GM12878 (cell line): ENCODE results near the gene TIPIN. TPM values are rescaled to one million over a fixed set of nuclear protein-coding genes. Genes with fewer than 3 reads are reported as not detected.

Experiments used
- ATF7 ChIP-seq: fragments of 450-650 bp; IDR thresholded peaks from 2 replicates; pipeline ENCODE4 v1.6.1; 2016; ENCODE audit warnings: low read depth, mild to moderate bottlenecking
- CHD2 ChIP-seq: IDR thresholded peaks from 2 replicates; pipeline ENCODE4 v1.6.1; 2011; ENCODE audit warnings: low read depth, low read length, improper control_type of control experiment, borderline replicate concordance
- CREM ChIP-seq: IDR thresholded peaks from 2 replicates; pipeline ENCODE4 v1.6.1; 2014; ENCODE audit warnings: antibody characterized with exemption, low read depth
- CTCF ChIP-seq, 3 experiments: IDR thresholded peaks in 2 of 3; conservative IDR thresholded peaks in 1 of 3; 2 replicates each; pipeline ENCODE4 v1.5.1; 2011; ENCODE audit warnings: low read depth in 3 of 3, low read length in 3 of 3, mild to moderate bottlenecking in 3 of 3, control low read depth in 2 of 3, moderate library complexity in 2 of 3, inconsistent platforms in 1 of 3, mixed read lengths in 1 of 3; ENCODE audit not compliant: control insufficient read depth in 2 of 3, insufficient read depth in 1 of 3; ENCODE audit errors: extremely low read depth in 1 of 3
- FOXK2 ChIP-seq: fragments of 450-650 bp; IDR thresholded peaks from 2 replicates; pipeline ENCODE4 v1.6.1; 2017; ENCODE audit warnings: mild to moderate bottlenecking, moderate library complexity
- FOXM1 ChIP-seq: IDR thresholded peaks from 2 replicates; pipeline ENCODE4 v1.6.1; 2012; ENCODE audit warnings: low read depth, mild to moderate bottlenecking, inconsistent platforms, low read length, moderate library complexity
- HCFC1 ChIP-seq: fragments of 150-350 bp; IDR thresholded peaks from 2 replicates; pipeline ENCODE4 v1.6.1; 2014; ENCODE audit warnings: low read length
- HDAC6 ChIP-seq: fragments of 200-600 bp; sonication (generic); IDR thresholded peaks from one replicate; pipeline ENCODE4 v1.8.0; 2017; ENCODE audit warnings: antibody characterized with exemption; ENCODE audit not compliant: unreplicated experiment
- LARP7 ChIP-seq: fragments of 450-650 bp; IDR thresholded peaks from 2 replicates; pipeline ENCODE4 v1.6.1; 2017; ENCODE audit warnings: mild to moderate bottlenecking
- MYB ChIP-seq: fragments of 150-350 bp; IDR thresholded peaks from 2 replicates; pipeline ENCODE4 v1.6.1; 2014; ENCODE audit warnings: mild to moderate bottlenecking, low read depth, low read length, borderline replicate concordance
- MYC ChIP-seq: IDR thresholded peaks from 2 replicates; pipeline ENCODE4 v1.6.1; 2011; ENCODE audit warnings: mild to moderate bottlenecking, low read length, moderate library complexity, inconsistent platforms; ENCODE audit not compliant: insufficient read depth, insufficient replicate concordance, insufficient read length, severe bottlenecking
- NR2C2 ChIP-seq: IDR thresholded peaks from 2 replicates; pipeline ENCODE4 v1.6.1; 2011; ENCODE audit warnings: borderline replicate concordance, low read depth; ENCODE audit not compliant: control insufficient read depth, insufficient read length
- RAD51 ChIP-seq: fragments of 450-650 bp; IDR thresholded peaks from 2 replicates; pipeline ENCODE4 v1.6.1; 2016; ENCODE audit warnings: moderate library complexity, mild to moderate bottlenecking, inconsistent platforms
- RFX5 ChIP-seq: IDR thresholded peaks from 2 replicates; pipeline ENCODE4 v1.6.1; 2011; ENCODE audit warnings: low read depth, low read length, improper control_type of control experiment
- SIN3A ChIP-seq: IDR thresholded peaks from 2 replicates; pipeline ENCODE4 v1.6.1; 2012; ENCODE audit warnings: low read depth, low read length, improper control_type of control experiment
- SP1 ChIP-seq: IDR thresholded peaks from one replicate; pipeline ENCODE4 v1.6.1; 2011; ENCODE audit warnings: low read depth, low read length
- USF1 ChIP-seq: IDR thresholded peaks from 2 replicates; pipeline ENCODE4 v1.6.1; 2011; ENCODE audit warnings: borderline replicate concordance, low read depth, mild to moderate bottlenecking, moderate library complexity, mixed read lengths, low read length; ENCODE audit not compliant: insufficient read depth; ENCODE audit errors: extremely low read length
- WRNIP1 ChIP-seq: IDR thresholded peaks from 2 replicates; pipeline ENCODE4 v1.6.1; 2011; ENCODE audit warnings: low read depth, low read length, improper control_type of control experiment, borderline replicate concordance
- YY1 ChIP-seq: IDR thresholded peaks from 2 replicates; pipeline ENCODE4 v1.6.1; 2011; ENCODE audit warnings: low read depth, mild to moderate bottlenecking, low read length
- ZBTB11 ChIP-seq: fragments of 450-650 bp; formaldehyde crosslinking; IDR thresholded peaks from 2 replicates; pipeline ENCODE4 v1.5.0; 2022; ENCODE audit warnings: mild to moderate bottlenecking, missing genetic modification characterization
- ZZZ3 ChIP-seq: IDR thresholded peaks from 2 replicates; pipeline ENCODE4 v1.6.1; 2011; ENCODE audit warnings: low read depth; ENCODE audit not compliant: control insufficient read depth, insufficient read length
- polyA plus RNA-seq, 11 experiments: library from polyadenylated mRNA; depleted of rRNA in 4 of 11; unstranded in 6 of 11; stranded (reverse) in 5 of 11; fragments of >200 nt; fragmentation: Nextera tagmentation in 4 of 11; fragmentation: Illumina TruSeq in 1 of 11; extraction: Ambion mirVana in 4 of 11; extraction: Trizol in 1 of 11; gene quantifications; 1 replicate in 1 of 11; 2 replicates in 10 of 11; pipeline versions ENCODE4 v1.2.1 to v1.2.3, GENCODE V29; 2011 to 2016; ENCODE audit warnings: inconsistent platforms in 2 of 11, missing spikeins in 2 of 11, low read depth in 1 of 11
- total RNA-seq, 4 experiments: library from RNA; depleted of rRNA in 3 of 4; stranded (reverse); fragments of >200 nt in 3 of 4; fragmentation: Illumina TruSeq in 1 of 4; extraction: Trizol in 1 of 4; gene quantifications; 2 replicates each; pipeline versions ENCODE4 v1.2.1 to v1.2.3, GENCODE V29; 2013 to 2021
- TF ChIP-seq, protein P1 (sequence below): IDR thresholded peaks from 2 replicates; pipeline ENCODE4 v1.6.1; 2012; ENCODE audit warnings: low read depth, low read length, improper control_type of control experiment

The TIPIN gene
- total and polyA plus RNA-seq, 10 of the 15 experiments (the other 5 are each of a cell fraction or from before 2014, with no cell fraction given), result 21.1 to 69.2 (median 47.0) TPM

DNA sequence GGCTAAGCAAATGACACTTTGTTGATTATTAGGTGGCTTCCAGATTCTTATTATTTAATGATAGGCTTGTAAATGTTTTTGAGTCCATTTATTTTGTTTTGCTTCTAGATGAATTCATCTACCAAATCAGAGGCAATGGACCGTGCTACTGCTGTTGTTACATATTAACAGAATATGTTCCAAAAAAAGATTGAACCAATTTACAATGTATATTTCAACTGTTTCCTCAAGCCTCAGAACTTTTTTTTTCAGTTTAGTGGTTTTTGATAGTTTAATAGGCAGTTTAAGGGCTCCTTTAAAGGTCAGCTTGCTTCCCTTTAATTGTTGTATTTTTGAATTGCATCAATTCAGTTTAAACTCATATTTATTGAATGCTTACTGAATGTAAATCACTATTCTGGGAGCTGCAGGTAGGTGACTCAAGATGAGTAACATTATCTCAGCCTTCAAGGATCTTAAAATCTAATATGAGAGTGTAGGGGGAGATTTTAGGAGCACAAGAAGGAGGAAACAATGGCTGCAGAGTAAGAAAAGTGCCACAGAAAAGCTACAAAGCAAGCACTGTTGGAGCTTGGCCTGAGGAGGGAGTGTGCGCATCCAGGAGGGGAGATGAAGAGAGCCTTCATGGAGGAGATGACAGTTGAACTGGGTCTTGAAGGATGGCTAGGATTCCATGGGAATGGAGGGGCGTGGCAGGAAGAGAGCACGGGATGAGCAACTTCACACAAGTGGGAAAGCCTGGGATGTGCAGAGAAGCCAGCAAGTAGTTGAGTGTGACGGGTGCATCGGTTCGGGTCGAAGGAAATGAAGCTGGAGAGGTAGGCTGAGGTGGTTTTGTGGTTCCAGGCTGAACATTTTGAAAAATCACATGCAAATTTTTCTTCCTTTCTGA lies 44.9 kb upstream of the TIPIN start (continued):
- TF ChIP-seq CHD2 (no peak), ATF7 (no peak), ZZZ3 (no peak), SP1 (no peak), RFX5 (no peak), ZBTB11 (no peak), MYB (no peak), RAD51 (peak; percentile 25; the same call in 1 of the 2 replicates), USF1 (no peak), MYC (no peak), YY1 (peak; percentile 47; the same call in 1 of the 2 replicates), FOXK2 (no peak), NR2C2 (no peak), CREM (no peak), LARP7 (no peak), SIN3A (no peak), FOXM1 (no peak), HCFC1 (0 out of 2 replicates have a peak, but pooled peaks have one; percentile 13), HDAC6 (no peak), CTCF (IDR thresholded peaks at IDR 0.05 in 2 of 3, conservative IDR thresholded peaks at IDR 0.05 in 1 of 3; ENCODE audit: control insufficient read depth in 2 of 3, extremely low read depth in 1 of 3, insufficient read depth in 1 of 3, low read depth in 3 of 3, low read length in 3 of 3) (peak; percentile 18 to 36 (median 30); a peak in 4 of 6 replicates), WRNIP1 (0 out of 2 replicates have a peak, but pooled peaks have one; percentile 59)
- TF ChIP-seq, protein P1, sequence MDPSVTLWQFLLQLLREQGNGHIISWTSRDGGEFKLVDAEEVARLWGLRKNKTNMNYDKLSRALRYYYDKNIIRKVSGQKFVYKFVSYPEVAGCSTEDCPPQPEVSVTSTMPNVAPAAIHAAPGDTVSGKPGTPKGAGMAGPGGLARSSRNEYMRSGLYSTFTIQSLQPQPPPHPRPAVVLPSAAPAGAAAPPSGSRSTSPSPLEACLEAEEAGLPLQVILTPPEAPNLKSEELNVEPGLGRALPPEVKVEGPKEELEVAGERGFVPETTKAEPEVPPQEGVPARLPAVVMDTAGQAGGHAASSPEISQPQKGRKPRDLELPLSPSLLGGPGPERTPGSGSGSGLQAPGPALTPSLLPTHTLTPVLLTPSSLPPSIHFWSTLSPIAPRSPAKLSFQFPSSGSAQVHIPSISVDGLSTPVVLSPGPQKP, result no peak
